Measurements from ENCODE around the gene HUS1B. TPM values are rescaled to one million over a fixed set of nuclear protein-coding genes. Genes with fewer than 3 reads are reported as not detected.
A peak's percentile ranks its signal among the peaks of the same experiment; 100 is the strongest.
"Not testable (repeated sequence)": the region's sequence is repeated elsewhere in the genome, so short reads cannot be mapped to it uniquely, and the experiment has no call there.

Gene HUS1B
- total and polyA plus RNA-seq, 9 donors: 0.46 to 3.6 (median 1.00) TPM; not detected in 1

DNA sequence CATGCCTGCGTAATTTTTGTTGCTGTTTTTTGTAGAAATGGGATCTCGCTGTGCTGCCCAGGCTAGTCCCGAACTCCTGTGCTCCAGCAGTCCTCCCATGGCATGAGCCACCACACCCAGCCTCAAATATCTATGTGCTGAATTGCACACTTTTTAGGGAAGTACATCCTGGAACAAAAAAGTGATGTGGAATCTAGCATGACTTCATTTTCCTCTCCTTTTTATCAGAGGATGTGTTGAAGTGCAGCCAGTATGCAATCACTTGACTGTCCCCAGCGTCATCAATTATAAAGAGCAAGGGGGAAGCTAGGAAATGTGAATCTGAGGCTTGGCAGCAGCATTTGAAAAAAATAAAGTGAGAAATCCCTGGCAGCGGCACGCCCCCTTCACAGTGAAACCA is 42.4 kb upstream of the HUS1B start:
- Histone ChIP-seq H3K4me3 (no peak overlapping the region), H3K36me3 (no peaks in the 10 kb centered on the region), H3K27ac (no peak overlapping the region), H3K9me3 (no peaks in the 10 kb centered on the region), H3K27me3 (no peaks in the 10 kb centered on the region), H3K4me1 (ENCODE audit: insufficient read depth) (no peaks in the 10 kb centered on the region)
- TF ChIP-seq, protein P1, sequence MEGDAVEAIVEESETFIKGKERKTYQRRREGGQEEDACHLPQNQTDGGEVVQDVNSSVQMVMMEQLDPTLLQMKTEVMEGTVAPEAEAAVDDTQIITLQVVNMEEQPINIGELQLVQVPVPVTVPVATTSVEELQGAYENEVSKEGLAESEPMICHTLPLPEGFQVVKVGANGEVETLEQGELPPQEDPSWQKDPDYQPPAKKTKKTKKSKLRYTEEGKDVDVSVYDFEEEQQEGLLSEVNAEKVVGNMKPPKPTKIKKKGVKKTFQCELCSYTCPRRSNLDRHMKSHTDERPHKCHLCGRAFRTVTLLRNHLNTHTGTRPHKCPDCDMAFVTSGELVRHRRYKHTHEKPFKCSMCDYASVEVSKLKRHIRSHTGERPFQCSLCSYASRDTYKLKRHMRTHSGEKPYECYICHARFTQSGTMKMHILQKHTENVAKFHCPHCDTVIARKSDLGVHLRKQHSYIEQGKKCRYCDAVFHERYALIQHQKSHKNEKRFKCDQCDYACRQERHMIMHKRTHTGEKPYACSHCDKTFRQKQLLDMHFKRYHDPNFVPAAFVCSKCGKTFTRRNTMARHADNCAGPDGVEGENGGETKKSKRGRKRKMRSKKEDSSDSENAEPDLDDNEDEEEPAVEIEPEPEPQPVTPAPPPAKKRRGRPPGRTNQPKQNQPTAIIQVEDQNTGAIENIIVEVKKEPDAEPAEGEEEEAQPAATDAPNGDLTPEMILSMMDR (IDR thresholded peaks at IDR 0.05): no peak
- TF ChIP-seq EP300 (IDR thresholded peaks at IDR 0.05) (no peak), POLR2A (IDR thresholded peaks at IDR 0.05) (no peak)
- no peak for DNase-seq
- intact Hi-C loops (cut with DNase I): no loop called here
- WGBS, 3 donors: 66 to 71% (median 69%) methylated on average over 6 of the region's 6 CpGs

DNA sequence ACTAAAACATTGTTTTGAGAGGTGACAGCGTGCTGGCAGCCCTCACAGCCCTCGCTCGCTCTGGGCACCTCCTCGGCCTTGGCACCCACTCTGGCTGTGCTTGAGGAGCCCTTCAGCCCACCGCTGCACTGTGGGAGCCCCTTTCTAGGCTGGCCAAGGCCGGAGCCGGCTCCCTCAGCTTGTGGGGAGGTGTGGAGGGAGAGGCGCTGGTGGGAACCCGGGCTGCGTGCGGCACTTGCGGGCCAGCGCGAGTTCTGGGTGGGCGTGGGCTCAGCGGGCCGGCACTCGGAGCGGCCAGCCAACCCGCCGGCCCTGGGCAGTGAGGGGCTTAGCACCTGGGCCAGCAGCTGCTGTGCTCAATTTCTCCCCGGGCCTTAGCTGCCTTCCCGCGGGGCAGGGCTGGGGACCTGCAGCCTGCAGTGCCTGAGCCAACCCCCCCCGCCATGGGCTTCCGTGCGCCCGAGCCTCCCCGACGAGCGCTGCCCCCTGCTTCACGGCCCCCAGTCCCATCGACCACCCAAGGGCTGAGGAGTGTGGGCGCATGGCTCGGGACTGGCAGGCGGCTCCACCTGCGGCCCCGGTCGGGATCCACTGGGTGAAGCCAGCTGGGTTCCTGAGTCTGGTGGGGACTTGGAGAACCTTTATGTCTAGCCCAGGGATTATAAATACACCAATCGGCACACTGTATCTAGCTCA is 37.7 kb upstream of the HUS1B start:
- H3K27me3 ChIP-seq; H3K4me3 ChIP-seq; H3K4me1 ChIP-seq (ENCODE audit: insufficient read depth); DNase-seq; H3K36me3 ChIP-seq; H3K27ac ChIP-seq; H3K9me3 ChIP-seq; intact Hi-C loops (cut with DNase I): not testable (repeated sequence)
- WGBS, 3 donors: 95 to 97% (median 96%) methylated on average over 38 to 40 of the region's 40 CpGs

DNA sequence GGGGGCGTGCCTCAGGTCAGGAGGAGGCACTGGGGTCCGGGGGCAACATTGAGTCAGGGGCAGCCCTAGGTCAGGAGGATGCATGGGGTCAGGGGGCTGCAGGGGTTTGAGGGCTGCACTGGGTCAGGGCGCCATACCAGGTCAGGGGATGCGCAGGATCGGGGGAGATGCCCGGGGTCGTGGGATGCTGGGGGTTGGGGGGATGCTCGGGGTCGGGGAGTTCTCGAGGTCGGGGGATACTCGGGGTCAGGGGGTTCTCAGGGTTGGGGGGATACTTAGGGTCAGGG is 36.8 kb upstream of the HUS1B start:
- Histone ChIP-seq H3K27ac (no peak overlapping the region), H3K4me3 (peak overlapping the region; percentile 73), H3K9me3 (no peaks in the 10 kb centered on the region), H3K27me3 (no peaks in the 10 kb centered on the region), H3K36me3 (no peaks in the 10 kb centered on the region), H3K4me1 (ENCODE audit: insufficient read depth) (peaks cover 5% of the 10 kb centered on the region)
- intact Hi-C loops (cut with DNase I): no loop called here
- TF ChIP-seq POLR2A (IDR thresholded peaks at IDR 0.05) (no peak), EP300 (IDR thresholded peaks at IDR 0.05) (no peak)
- TF ChIP-seq, protein P1 (IDR thresholded peaks at IDR 0.05): no peak
- 80 to 87% (median 86%) methylated on average over 12 of the region's 12 CpGs for WGBS, 3 donors
- DNase-seq: peak in 1 of 5 donors; percentile 24

DNA sequence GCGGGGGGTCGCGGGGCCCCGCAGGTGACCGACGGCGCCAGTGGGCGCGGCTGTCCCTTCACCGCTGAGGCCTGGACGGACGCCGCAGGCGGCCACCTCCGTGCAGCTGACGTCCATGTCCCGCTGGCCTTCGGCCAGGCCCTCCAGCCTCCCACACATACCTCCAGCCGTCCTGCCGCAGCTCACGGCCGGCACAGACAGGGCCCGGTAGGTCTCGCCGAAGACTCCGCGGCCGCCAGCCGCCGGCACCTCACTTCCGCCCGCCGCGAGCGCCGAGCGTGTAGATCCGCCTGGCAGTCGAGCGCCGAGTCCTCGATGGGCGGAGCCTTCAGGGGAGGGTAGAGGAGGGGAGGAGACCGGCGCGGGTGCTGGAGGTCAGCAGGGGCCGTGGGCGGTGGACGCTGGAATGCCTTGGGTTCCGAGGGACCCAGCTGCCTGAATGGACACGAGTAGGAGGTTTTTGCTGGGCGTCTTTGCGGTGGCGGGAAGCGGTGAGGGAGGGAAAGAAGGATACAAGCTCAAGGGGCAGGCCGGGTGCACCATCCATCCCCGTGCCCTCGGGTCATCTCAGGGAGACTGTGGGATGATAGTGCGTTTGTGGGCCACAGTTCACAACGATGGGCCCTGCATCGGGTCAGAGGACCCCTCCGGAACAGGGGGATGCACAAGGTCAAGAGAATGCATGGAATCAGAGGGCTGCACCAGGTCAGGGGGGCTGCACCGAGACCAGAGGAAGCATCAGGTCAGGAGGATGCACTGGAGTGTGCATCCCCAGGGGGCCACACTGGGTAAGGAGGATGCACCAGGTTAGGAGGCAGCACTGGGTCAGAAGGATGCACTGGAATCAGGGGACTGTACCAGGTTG is 36.2 kb upstream of the HUS1B start, which contains the start of gene EXOC2:
Gene EXOC2 (minus strand): TSS at position 282 of the 865 bp plus-strand sequence. CDS start 55,321 bp downstream, outside the sequence.
- DNase-seq: peak; percentile 73 to 87 (median 83)
- 0 to 1% (median 0%) methylated on average over 53 to 63 of the region's 63 CpGs for WGBS, 3 donors
- H3K27me3 ChIP-seq: no peaks in the 10 kb centered on the region
- no peaks in the 10 kb centered on the region for H3K36me3 ChIP-seq
- TF ChIP-seq EP300 (IDR thresholded peaks at IDR 0.05): no peak
- peak; percentile 47 for TF ChIP-seq POLR2A (IDR thresholded peaks at IDR 0.05)
- H3K9me3 ChIP-seq: no peaks in the 10 kb centered on the region
- no peak within 1 kb of the TSS for H3K27ac ChIP-seq
- peaks cover 5% of the 10 kb centered on the region for H3K4me1 ChIP-seq (ENCODE audit: insufficient read depth)
- peak within 1 kb of the TSS; percentile 73 for H3K4me3 ChIP-seq
- intact Hi-C loops (cut with DNase I): no loop called here

DNA sequence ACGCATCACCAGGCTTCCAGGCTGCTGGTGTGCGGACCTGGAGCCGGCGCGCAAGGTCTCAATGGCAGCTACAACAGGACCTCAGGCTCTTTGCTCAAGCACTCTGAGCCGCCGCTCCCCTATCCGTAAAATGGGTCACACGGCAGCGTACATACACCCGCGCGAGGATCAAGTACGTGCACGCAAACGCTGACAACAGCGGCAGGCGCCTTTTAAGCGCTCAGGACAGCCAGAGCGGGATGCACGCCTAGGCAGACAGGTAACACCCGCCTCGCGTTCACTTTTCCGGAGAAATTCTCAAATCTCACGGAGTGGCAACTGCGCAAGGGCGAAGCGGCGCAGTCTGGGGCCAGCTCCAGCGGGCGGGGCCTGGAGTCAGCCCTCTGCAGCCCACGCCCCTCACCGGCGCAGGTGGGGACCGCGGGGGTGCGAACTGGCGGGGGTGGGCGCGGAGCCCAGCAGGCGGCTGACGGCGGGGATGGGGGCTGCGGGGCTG is 35.5 kb upstream of the HUS1B start:
- no peak for TF ChIP-seq POLR2A (IDR thresholded peaks at IDR 0.05)
- TF ChIP-seq, protein P1 (IDR thresholded peaks at IDR 0.05): no peak
- no peak for TF ChIP-seq EP300 (IDR thresholded peaks at IDR 0.05)
- Histone ChIP-seq H3K9me3 (no peaks in the 10 kb centered on the region), H3K27ac (no peak overlapping the region), H3K27me3 (no peaks in the 10 kb centered on the region), H3K4me3 (peak overlapping the region; percentile 73), H3K4me1 (ENCODE audit: insufficient read depth) (peaks cover 5% of the 10 kb centered on the region), H3K36me3 (no peaks in the 10 kb centered on the region)
- intact Hi-C loops (cut with DNase I): no loop called here
- 1 to 3% (median 1%) methylated on average over 38 to 45 of the region's 45 CpGs for WGBS, 3 donors
- peak in 3 of 5 donors; percentile 15 to 53 (median 27) for DNase-seq
